ENCODE results near the gene KRTAP10-2. TPM values are rescaled to one million over a fixed set of nuclear protein-coding genes. Genes with fewer than 3 reads are reported as not detected.

Gene KRTAP10-2
- total RNA-seq, 1 experiment from 2014 or later, result not detected

GRCh38 chr21:44527156-44527982, 23.9 kb downstream of the KRTAP10-2 start:
- no peak overlapping the region for H4K8ac ChIP-seq (replicated peaks; ENCODE audit: insufficient read length, low read depth, low read length)
- no peak overlapping the region for H3K4me3 Mint-ChIP-seq
- no peak overlapping the region for H3K4ac ChIP-seq (ENCODE audit: low read depth, low read length)
- H3T11ph ChIP-seq (ENCODE audit: low read length), result no peak overlapping the region
- no peaks in the 10 kb centered on the region for H3K27me3 ChIP-seq (ENCODE audit: insufficient read depth, low read length)
- H2BK12ac ChIP-seq (ENCODE audit: insufficient read length, low read depth, low read length), result no peak overlapping the region
- H4K91ac ChIP-seq (ENCODE audit: insufficient read length, low read depth, low read length), result no peak overlapping the region
- no peak overlapping the region for H3K56ac ChIP-seq (ENCODE audit: insufficient read length, low read depth, low read length)
- peaks cover 7% of the 10 kb centered on the region for H3K27me3 Mint-ChIP-seq (ENCODE audit: low read depth)
- H3K9me3 Mint-ChIP-seq, result no peaks in the 10 kb centered on the region
- H4K5ac ChIP-seq (ENCODE audit: insufficient read length, low read depth, low read length), result no peak overlapping the region
- no peaks in the 10 kb centered on the region for H3K23me2 ChIP-seq (ENCODE audit: insufficient read length, low read depth, low read length, poor library complexity, severe bottlenecking)
- WGBS (ENCODE audit: extremely low coverage, insufficient read length, low lambda C conversion rate), result no CpG with 5 or more reads among the region's 37 CpGs
- no peak overlapping the region for H3K27ac ChIP-seq (ENCODE audit: insufficient read length, low read depth, low read length)
- H3K9me3 ChIP-seq (ENCODE audit: control insufficient read depth, low read depth, low read length), result no peaks in the 10 kb centered on the region
- H3K23ac ChIP-seq (ENCODE audit: insufficient read length, low read depth, low read length), result no peak overlapping the region
- no peak overlapping the region for H2BK15ac ChIP-seq (ENCODE audit: low read depth, low read length)
- no peak overlapping the region for H2BK5ac ChIP-seq (ENCODE audit: insufficient read length, low read length)
- H3K4me1 Mint-ChIP-seq, result no peaks in the 10 kb centered on the region
- H4K20me1 ChIP-seq (ENCODE audit: control insufficient read depth, insufficient read depth, insufficient read length), result no peaks in the 10 kb centered on the region
- H3K79me1 ChIP-seq (ENCODE audit: insufficient read depth, low read depth, low read length, poor library complexity, severe bottlenecking), result no peaks in the 10 kb centered on the region
- H3K18ac ChIP-seq (ENCODE audit: insufficient read length, low read depth, low read length), result no peak overlapping the region
- H3K79me2 ChIP-seq (ENCODE audit: insufficient read depth, low read length), result no peaks in the 10 kb centered on the region
- H2AFZ ChIP-seq (ENCODE audit: low read length), result no peak overlapping the region
- TF ChIP-seq, protein P1, sequence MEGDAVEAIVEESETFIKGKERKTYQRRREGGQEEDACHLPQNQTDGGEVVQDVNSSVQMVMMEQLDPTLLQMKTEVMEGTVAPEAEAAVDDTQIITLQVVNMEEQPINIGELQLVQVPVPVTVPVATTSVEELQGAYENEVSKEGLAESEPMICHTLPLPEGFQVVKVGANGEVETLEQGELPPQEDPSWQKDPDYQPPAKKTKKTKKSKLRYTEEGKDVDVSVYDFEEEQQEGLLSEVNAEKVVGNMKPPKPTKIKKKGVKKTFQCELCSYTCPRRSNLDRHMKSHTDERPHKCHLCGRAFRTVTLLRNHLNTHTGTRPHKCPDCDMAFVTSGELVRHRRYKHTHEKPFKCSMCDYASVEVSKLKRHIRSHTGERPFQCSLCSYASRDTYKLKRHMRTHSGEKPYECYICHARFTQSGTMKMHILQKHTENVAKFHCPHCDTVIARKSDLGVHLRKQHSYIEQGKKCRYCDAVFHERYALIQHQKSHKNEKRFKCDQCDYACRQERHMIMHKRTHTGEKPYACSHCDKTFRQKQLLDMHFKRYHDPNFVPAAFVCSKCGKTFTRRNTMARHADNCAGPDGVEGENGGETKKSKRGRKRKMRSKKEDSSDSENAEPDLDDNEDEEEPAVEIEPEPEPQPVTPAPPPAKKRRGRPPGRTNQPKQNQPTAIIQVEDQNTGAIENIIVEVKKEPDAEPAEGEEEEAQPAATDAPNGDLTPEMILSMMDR (conservative IDR thresholded peaks at IDR 0.05), result no peak
- H3K27ac Mint-ChIP-seq, result no peak overlapping the region; a peak in 1 of 7 replicates
- no peak overlapping the region for H3K4me2 ChIP-seq (ENCODE audit: insufficient read depth, insufficient read length, low read length)
- DNase-seq, result peak; percentile 21
- no peak overlapping the region for H2BK120ac ChIP-seq (ENCODE audit: low read depth, low read length, poor library complexity, severe bottlenecking)
- no peaks in the 10 kb centered on the region; a peak in 1 of 7 replicates for H3K36me3 Mint-ChIP-seq (ENCODE audit: insufficient read depth in 1 of 3, low read depth in 3 of 3)
- no peak overlapping the region; the same call in 1 of the 2 replicates for H3K14ac ChIP-seq (ENCODE audit: insufficient read depth, low read length)
- H2AK5ac ChIP-seq (ENCODE audit: insufficient read length, low read length), result no peak overlapping the region
- no peak overlapping the region for H3K9ac ChIP-seq (ENCODE audit: extremely low read depth, insufficient read length, low read length)
- H3K4me1 ChIP-seq (ENCODE audit: insufficient read depth, low read length), result no peaks in the 10 kb centered on the region
- H2BK20ac ChIP-seq (ENCODE audit: low read depth, low read length, poor library complexity, severe bottlenecking), result no peak overlapping the region
